GM23338 (cell line): ENCODE measurements around the gene TMSB15C. TPM values are rescaled to one million over a fixed set of nuclear protein-coding genes. Genes with fewer than 3 reads are reported as not detected.
"Not testable (repeated sequence)": the region's sequence is repeated elsewhere in the genome, so short reads cannot be mapped to it uniquely, and the experiment has no call there.

Experiments used
- ATAC-seq: fragments of 200-7000 bp; cut with Tn5 transposase; 3 replicates; pipeline ENCODE4 v1.9.1; 2020
- DNase-seq: peaks from one replicate; pipeline ENCODE4 v3.0.0-alpha.2; 2015; ENCODE audit warnings: low spot score
- H2AFZ ChIP-seq: fragments of 200-600 bp; sonication (generic); 2 replicates; pipeline ENCODE4 v1.8.0; 2016; ENCODE audit warnings: antibody characterized with exemption, mild to moderate bottlenecking, moderate library complexity
- H3F3A ChIP-seq: fragments of 200-600 bp; sonication (generic); replicated peaks from 2 replicates; pipeline ENCODE4 v1.8.0; 2017; ENCODE audit warnings: antibody characterized with exemption, mixed run types, low read depth
- H3K27ac ChIP-seq: fragments of 200-600 bp; sonication (generic); 2 replicates; pipeline ENCODE4 v1.6.1; 2016; ENCODE audit warnings: low read depth
- H3K27me3 ChIP-seq: fragments of 200-600 bp; sonication (generic); 2 replicates; pipeline ENCODE4 v1.8.0; 2016; ENCODE audit warnings: mild to moderate bottlenecking, mixed run types, moderate library complexity; ENCODE audit not compliant: insufficient read depth
- H3K36me3 ChIP-seq: fragments of 200-600 bp; sonication (generic); 2 replicates; pipeline ENCODE4 v1.8.0; 2016; ENCODE audit warnings: mild to moderate bottlenecking; ENCODE audit not compliant: insufficient read depth
- H3K4me1 ChIP-seq: fragments of 200-600 bp; sonication (generic); 2 replicates; pipeline ENCODE4 v1.8.0; 2016; ENCODE audit warnings: mild to moderate bottlenecking, moderate library complexity; ENCODE audit not compliant: insufficient read depth
- H3K4me2 ChIP-seq: fragments of 200-600 bp; sonication (generic); 2 replicates; pipeline ENCODE4 v1.7.1; 2017; ENCODE audit warnings: mixed run types
- H3K4me3 ChIP-seq: fragments of 200-600 bp; sonication (generic); 2 replicates; pipeline ENCODE4 v1.6.1; 2016; ENCODE audit warnings: mixed run types
- H3K79me2 ChIP-seq: fragments of 200-600 bp; sonication (generic); replicated peaks from 2 replicates; pipeline ENCODE4 v1.8.0; 2017; ENCODE audit warnings: mild to moderate bottlenecking; ENCODE audit not compliant: insufficient read depth
- H3K9me2 ChIP-seq: fragments of 200-600 bp; sonication (generic); 2 replicates; pipeline ENCODE4 v1.8.0; 2017; ENCODE audit not compliant: insufficient read depth
- H4K20me1 ChIP-seq: fragments of 200-600 bp; sonication (generic); replicated peaks from 2 replicates; pipeline ENCODE4 v1.8.0; 2017; ENCODE audit warnings: mild to moderate bottlenecking; ENCODE audit not compliant: insufficient read depth
- H3K27ac Mint-ChIP-seq: 2 replicates; pipeline ENCODE4 v1.8.0; 2020; ENCODE audit warnings: inconsistent platforms, mild to moderate bottlenecking, moderate library complexity, mixed read lengths
- H3K27me3 Mint-ChIP-seq: 3 replicates; pipeline ENCODE4 v1.8.0; 2022; ENCODE audit warnings: low read depth, mild to moderate bottlenecking, moderate library complexity, mixed read lengths, inconsistent platforms; ENCODE audit not compliant: insufficient read depth, poor library complexity
- H3K36me3 Mint-ChIP-seq: 3 replicates; pipeline ENCODE4 v1.8.0; 2021; ENCODE audit warnings: low read depth, mild to moderate bottlenecking, inconsistent platforms, moderate library complexity, mixed read lengths
- H3K4me1 Mint-ChIP-seq: 3 replicates; pipeline ENCODE4 v1.8.0; 2020; ENCODE audit warnings: mild to moderate bottlenecking, inconsistent platforms, mixed read lengths
- H3K4me3 Mint-ChIP-seq: 3 replicates; pipeline ENCODE4 v1.8.0; 2021; ENCODE audit warnings: moderate library complexity, mild to moderate bottlenecking, inconsistent platforms, mixed read lengths
- H3K9me3 Mint-ChIP-seq: 3 replicates; pipeline ENCODE4 v1.8.0; 2020; ENCODE audit warnings: moderate library complexity, mild to moderate bottlenecking, inconsistent platforms, mixed read lengths
- EZH2 ChIP-seq: fragments of 200-600 bp; sonication (generic); IDR thresholded peaks from one replicate; pipeline ENCODE4 v1.8.0; 2017; ENCODE audit warnings: antibody characterized with exemption, mild to moderate bottlenecking, low read depth; ENCODE audit not compliant: unreplicated experiment
- EZH2phosphoT487 ChIP-seq: fragments of 200-600 bp; sonication (generic); IDR thresholded peaks from one replicate; pipeline ENCODE4 v1.8.1; 2018; ENCODE audit warnings: antibody characterized with exemption; ENCODE audit not compliant: unreplicated experiment
- JUNB ChIP-seq: IDR thresholded peaks from one replicate; pipeline ENCODE4 v1.6.1; 2016; ENCODE audit warnings: antibody characterized with exemption; ENCODE audit not compliant: unreplicated experiment
- NANOG ChIP-seq: IDR thresholded peaks from 2 replicates; pipeline ENCODE4 v1.6.1; 2016; ENCODE audit warnings: antibody characterized with exemption, borderline replicate concordance
- POLR2AphosphoS5 ChIP-seq: IDR thresholded peaks from 2 replicates; pipeline ENCODE4 v1.6.1; 2016; ENCODE audit warnings: antibody characterized with exemption, low read depth
- ZNF114 ChIP-seq: fragments of 250-450 bp; sonication (Bioruptor Pico); IDR thresholded peaks from 2 replicates; pipeline ENCODE4 v1.5.0; 2020; ENCODE audit warnings: mild to moderate bottlenecking, moderate library complexity
- ZNF331 ChIP-seq: fragments of 250-450 bp; sonication (Bioruptor Pico); IDR thresholded peaks from 2 replicates; pipeline ENCODE4 v1.5.0; 2020; ENCODE audit warnings: low read depth, mild to moderate bottlenecking, moderate library complexity
- long read RNA-seq: library from polyadenylated mRNA; unstranded; transcript quantifications from one replicate; pipeline ENCODE4 v2.0.0, GENCODE V29; 2020; ENCODE audit not compliant: unreplicated experiment
- polyA plus RNA-seq: library from polyadenylated mRNA; unstranded; fragments of >200 nt; fragmentation: Nextera tagmentation; extraction: Ambion mirVana; gene quantifications from 2 replicates; pipeline ENCODE4 v1.2.1, GENCODE V29; 2016
- total RNA-seq: library from RNA; depleted of rRNA; stranded (reverse); fragments of >200 nt; shearing (Covaris generic); gene quantifications from 2 replicates; pipeline ENCODE4 v1.2.3, GENCODE V29; 2014; rRNA removed
- TF ChIP-seq, protein P1 (sequence below): fragments of 250-450 bp; sonication (Bioruptor Pico); IDR thresholded peaks from 2 replicates; pipeline ENCODE4 v1.5.0; 2020; ENCODE audit warnings: mild to moderate bottlenecking, moderate library complexity
- TF ChIP-seq, protein P2 (sequence below), 2 experiments: fragments of 200-600 bp in 1 of 2; sonication (generic) in 1 of 2; conservative IDR thresholded peaks; 2 replicates each; pipeline versions ENCODE4 v1.5.1 to v1.6.1; 2016 to 2017; ENCODE audit warnings: antibody characterized with exemption in 2 of 2, low read depth in 2 of 2, mild to moderate bottlenecking in 2 of 2, moderate library complexity in 1 of 2
- TF ChIP-seq, protein P3 (sequence below): IDR thresholded peaks from 2 replicates; pipeline ENCODE4 v1.6.1; 2016; ENCODE audit warnings: antibody characterized with exemption

Gene TMSB15C
- total RNA-seq = 3.9 and 5.8 TPM in 2 replicates
- 1.0 and 1.1 TPM in 2 replicates for polyA plus RNA-seq
- long read RNA-seq, partial matches to known transcripts = 0 of 2 reads
- long read RNA-seq, other reads (novel, unspliced or antisense) = 1 of 2 reads

- not testable (repeated sequence) for H3K79me2 ChIP-seq, H3K9me3 Mint-ChIP-seq, H3K27ac Mint-ChIP-seq, H3K27me3 ChIP-seq, H3K36me3 Mint-ChIP-seq, H3K27ac ChIP-seq, H3K4me2 ChIP-seq, H2AFZ ChIP-seq, H3K27me3 Mint-ChIP-seq, H3F3A ChIP-seq, H4K20me1 ChIP-seq, DNase-seq, H3K4me3 ChIP-seq, H3K9me2 ChIP-seq, H3K4me1 ChIP-seq, H3K4me1 Mint-ChIP-seq, H3K4me3 Mint-ChIP-seq, H3K36me3 ChIP-seq
- ATAC-seq = peak; percentile 99
These were observed at the start of gene TMSB15C for GRCh38 chrX:104075778-104076445. TMSB15C (minus strand) TSS chrX:104076236.

GRCh38 chrX:104122829-104123228, 46.8 kb upstream of the TMSB15C start:
- Mint-ChIP-seq H3K27me3 (no peaks in the 10 kb centered on the region), H3K4me1 (peaks cover 7% of the 10 kb centered on the region; the same call in 2 of the 3 replicates), H3K27ac (no peak overlapping the region), H3K36me3 (no peaks in the 10 kb centered on the region), H3K4me3 (no peak overlapping the region), H3K9me3 (no peaks in the 10 kb centered on the region; the same call in 2 of the 3 replicates)
- H3K9me2 ChIP-seq = no peaks in the 10 kb centered on the region
- no peak overlapping the region for H3K4me2 ChIP-seq
- H4K20me1 ChIP-seq = no peaks in the 10 kb centered on the region
- H2AFZ ChIP-seq = no peak overlapping the region
- H3K27ac ChIP-seq = no peak overlapping the region
- H3F3A ChIP-seq = no peaks in the 10 kb centered on the region
- no peaks in the 10 kb centered on the region for H3K79me2 ChIP-seq
- ATAC-seq (no peak), DNase-seq (no peak)
- no peaks in the 10 kb centered on the region for H3K36me3 ChIP-seq
- no peaks in the 10 kb centered on the region for H3K27me3 ChIP-seq
- H3K4me3 ChIP-seq = no peak overlapping the region
- no peaks in the 10 kb centered on the region for H3K4me1 ChIP-seq
- no peak for TF ChIP-seq ZNF114 (CRISPR knock-in tag)
- TF ChIP-seq EZH2 = no peak
- TF ChIP-seq, protein P1, sequence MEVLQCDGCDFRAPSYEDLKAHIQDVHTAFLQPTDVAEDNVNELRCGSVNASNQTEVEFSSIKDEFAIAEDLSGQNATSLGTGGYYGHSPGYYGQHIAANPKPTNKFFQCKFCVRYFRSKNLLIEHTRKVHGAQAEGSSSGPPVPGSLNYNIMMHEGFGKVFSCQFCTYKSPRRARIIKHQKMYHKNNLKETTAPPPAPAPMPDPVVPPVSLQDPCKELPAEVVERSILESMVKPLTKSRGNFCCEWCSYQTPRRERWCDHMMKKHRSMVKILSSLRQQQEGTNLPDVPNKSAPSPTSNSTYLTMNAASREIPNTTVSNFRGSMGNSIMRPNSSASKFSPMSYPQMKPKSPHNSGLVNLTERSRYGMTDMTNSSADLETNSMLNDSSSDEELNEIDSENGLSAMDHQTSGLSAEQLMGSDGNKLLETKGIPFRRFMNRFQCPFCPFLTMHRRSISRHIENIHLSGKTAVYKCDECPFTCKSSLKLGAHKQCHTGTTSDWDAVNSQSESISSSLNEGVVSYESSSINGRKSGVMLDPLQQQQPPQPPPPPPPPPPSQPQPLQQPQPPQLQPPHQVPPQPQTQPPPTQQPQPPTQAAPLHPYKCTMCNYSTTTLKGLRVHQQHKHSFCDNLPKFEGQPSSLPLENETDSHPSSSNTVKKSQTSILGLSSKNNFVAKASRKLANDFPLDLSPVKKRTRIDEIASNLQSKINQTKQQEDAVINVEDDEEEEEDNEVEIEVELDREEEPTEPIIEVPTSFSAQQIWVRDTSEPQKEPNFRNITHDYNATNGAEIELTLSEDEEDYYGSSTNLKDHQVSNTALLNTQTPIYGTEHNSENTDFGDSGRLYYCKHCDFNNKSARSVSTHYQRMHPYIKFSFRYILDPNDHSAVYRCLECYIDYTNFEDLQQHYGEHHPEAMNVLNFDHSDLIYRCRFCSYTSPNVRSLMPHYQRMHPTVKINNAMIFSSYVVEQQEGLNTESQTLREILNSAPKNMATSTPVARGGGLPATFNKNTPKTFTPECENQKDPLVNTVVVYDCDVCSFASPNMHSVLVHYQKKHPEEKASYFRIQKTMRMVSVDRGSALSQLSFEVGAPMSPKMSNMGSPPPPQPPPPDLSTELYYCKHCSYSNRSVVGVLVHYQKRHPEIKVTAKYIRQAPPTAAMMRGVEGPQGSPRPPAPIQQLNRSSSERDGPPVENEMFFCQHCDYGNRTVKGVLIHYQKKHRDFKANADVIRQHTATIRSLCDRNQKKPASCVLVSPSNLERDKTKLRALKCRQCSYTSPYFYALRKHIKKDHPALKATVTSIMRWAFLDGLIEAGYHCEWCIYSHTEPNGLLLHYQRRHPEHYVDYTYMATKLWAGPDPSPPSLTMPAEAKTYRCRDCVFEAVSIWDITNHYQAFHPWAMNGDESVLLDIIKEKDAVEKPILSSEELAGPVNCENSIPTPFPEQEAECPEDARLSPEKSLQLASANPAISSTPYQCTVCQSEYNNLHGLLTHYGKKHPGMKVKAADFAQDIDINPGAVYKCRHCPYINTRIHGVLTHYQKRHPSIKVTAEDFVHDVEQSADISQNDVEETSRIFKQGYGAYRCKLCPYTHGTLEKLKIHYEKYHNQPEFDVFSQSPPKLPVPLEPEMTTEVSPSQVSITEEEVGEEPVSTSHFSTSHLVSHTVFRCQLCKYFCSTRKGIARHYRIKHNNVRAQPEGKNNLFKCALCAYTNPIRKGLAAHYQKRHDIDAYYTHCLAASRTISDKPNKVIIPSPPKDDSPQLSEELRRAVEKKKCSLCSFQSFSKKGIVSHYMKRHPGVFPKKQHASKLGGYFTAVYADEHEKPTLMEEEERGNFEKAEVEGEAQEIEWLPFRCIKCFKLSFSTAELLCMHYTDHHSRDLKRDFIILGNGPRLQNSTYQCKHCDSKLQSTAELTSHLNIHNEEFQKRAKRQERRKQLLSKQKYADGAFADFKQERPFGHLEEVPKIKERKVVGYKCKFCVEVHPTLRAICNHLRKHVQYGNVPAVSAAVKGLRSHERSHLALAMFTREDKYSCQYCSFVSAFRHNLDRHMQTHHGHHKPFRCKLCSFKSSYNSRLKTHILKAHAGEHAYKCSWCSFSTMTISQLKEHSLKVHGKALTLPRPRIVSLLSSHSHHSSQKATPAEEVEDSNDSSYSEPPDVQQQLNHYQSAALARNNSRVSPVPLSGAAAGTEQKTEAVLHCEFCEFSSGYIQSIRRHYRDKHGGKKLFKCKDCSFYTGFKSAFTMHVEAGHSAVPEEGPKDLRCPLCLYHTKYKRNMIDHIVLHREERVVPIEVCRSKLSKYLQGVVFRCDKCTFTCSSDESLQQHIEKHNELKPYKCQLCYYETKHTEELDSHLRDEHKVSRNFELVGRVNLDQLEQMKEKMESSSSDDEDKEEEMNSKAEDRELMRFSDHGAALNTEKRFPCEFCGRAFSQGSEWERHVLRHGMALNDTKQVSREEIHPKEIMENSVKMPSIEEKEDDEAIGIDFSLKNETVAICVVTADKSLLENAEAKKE (CRISPR knock-in tag) = no peak
- TF ChIP-seq, protein P2, sequence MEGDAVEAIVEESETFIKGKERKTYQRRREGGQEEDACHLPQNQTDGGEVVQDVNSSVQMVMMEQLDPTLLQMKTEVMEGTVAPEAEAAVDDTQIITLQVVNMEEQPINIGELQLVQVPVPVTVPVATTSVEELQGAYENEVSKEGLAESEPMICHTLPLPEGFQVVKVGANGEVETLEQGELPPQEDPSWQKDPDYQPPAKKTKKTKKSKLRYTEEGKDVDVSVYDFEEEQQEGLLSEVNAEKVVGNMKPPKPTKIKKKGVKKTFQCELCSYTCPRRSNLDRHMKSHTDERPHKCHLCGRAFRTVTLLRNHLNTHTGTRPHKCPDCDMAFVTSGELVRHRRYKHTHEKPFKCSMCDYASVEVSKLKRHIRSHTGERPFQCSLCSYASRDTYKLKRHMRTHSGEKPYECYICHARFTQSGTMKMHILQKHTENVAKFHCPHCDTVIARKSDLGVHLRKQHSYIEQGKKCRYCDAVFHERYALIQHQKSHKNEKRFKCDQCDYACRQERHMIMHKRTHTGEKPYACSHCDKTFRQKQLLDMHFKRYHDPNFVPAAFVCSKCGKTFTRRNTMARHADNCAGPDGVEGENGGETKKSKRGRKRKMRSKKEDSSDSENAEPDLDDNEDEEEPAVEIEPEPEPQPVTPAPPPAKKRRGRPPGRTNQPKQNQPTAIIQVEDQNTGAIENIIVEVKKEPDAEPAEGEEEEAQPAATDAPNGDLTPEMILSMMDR (conservative IDR thresholded peaks at IDR 0.05; ENCODE audit: low read depth in 2 of 2) = no peak
- no peak for TF ChIP-seq JUNB
- no peak for TF ChIP-seq POLR2AphosphoS5
- TF ChIP-seq, protein P3, sequence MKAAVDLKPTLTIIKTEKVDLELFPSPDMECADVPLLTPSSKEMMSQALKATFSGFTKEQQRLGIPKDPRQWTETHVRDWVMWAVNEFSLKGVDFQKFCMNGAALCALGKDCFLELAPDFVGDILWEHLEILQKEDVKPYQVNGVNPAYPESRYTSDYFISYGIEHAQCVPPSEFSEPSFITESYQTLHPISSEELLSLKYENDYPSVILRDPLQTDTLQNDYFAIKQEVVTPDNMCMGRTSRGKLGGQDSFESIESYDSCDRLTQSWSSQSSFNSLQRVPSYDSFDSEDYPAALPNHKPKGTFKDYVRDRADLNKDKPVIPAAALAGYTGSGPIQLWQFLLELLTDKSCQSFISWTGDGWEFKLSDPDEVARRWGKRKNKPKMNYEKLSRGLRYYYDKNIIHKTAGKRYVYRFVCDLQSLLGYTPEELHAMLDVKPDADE = no peak
- no peak for TF ChIP-seq NANOG
- no peak for TF ChIP-seq EZH2phosphoT487
- TF ChIP-seq ZNF331 (CRISPR knock-in tag) = no peak
